ENCODE results near the gene ATXN2. TPM values are rescaled to one million over a fixed set of nuclear protein-coding genes. Genes with fewer than 3 reads are reported as not detected.
A peak's percentile ranks its signal among the peaks of the same experiment; 100 is the strongest.

ATXN2 gene
- total and polyA plus RNA-seq, 2 of the 4 experiments (the other 2 are of a cell fraction), result 12.4 to 66.5 TPM

DNA sequence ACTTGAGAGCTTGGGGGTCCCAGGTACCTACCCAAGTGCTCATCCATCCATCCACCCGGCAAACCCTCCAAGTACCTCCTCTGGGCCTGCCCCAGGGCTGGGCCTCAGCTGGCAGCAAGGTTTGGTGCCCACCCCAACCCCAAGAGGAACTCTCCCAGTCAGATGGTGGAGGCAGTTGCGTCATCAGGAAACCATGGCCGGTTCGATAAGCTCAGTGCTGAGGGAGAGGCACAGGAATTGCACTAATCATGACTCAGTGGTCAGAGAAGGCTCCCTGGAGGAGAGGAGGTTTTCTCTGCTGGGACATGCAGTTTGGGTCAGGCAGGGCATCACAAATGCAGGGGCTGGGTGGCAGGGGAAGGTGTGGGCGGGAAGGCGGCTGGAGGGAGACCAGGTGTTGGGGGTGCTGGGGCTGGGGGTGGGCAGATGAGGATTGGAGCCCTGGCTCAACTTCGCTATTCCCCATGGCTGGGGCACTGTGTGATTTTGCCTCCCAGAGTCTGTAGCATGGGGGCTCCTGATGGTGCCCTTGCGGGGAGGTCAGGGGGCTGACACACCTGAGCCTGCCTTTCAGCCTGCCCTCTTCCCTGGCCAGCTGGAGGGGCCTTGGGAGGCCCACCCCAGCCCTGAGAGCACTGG, 161.2 kb downstream of the ATXN2 start (continued):
- TF ChIP-seq, protein P1, sequence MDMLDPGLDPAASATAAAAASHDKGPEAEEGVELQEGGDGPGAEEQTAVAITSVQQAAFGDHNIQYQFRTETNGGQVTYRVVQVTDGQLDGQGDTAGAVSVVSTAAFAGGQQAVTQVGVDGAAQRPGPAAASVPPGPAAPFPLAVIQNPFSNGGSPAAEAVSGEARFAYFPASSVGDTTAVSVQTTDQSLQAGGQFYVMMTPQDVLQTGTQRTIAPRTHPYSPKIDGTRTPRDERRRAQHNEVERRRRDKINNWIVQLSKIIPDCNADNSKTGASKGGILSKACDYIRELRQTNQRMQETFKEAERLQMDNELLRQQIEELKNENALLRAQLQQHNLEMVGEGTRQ (IDR thresholded peaks at IDR 0.05; ENCODE audit: low read depth, low read length), result peak; percentile 8; the same call in 1 of the 2 replicates
- TF ChIP-seq POLR2A (IDR thresholded peaks at IDR 0.05; ENCODE audit: low read depth, low read length), result no peak
- no peak for TF ChIP-seq SMC3 (IDR thresholded peaks at IDR 0.05; ENCODE audit: low read depth, low read length)

DNA sequence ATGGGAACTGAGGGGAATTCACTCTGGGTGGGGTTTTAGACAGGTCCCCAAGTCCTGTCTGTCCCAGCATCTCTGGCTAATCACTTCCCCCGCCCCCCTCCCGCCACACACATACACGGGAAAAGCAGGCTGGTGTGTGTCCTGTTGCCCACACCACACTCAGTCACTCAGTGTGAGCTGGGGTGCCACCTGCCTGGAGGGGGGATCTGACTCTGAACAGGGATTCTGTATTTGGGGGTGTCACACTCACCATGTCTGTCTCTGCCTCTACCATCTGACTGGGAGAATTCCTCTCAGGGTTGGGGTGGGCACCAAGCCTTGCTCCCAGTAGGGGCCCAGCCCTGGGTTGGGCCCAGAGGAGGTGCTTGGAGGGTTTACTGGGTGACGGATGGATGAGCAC, 162.3 kb downstream of the ATXN2 start:
- CTCF ChIA-PET, result no interaction called here
- H3K27ac ChIP-seq (ENCODE audit: insufficient read depth, low read length), result no peak overlapping the region
- no peak overlapping the region for H2BK20ac ChIP-seq (ENCODE audit: low read depth, low read length)
- H2AFZ ChIP-seq (replicated peaks; ENCODE audit: low read length, poor library complexity), result no peak overlapping the region
- peaks cover 2% of the 10 kb centered on the region for H3K36me3 ChIP-seq (ENCODE audit: control insufficient read depth, insufficient read depth, low read length)
- no peak overlapping the region for H3K4me3 ChIP-seq (ENCODE audit: insufficient read depth, low read depth, low read length)
- in situ Hi-C loops (cut with MboI; ENCODE audit: low sequenced_read_pairs), result no loop called here
- peaks cover 14 to 89% of the 10 kb centered on the region in 2 experiments for H3K79me1 ChIP-seq (ENCODE audit: low read depth in 1 of 2, low read length in 2 of 2)
- no peak overlapping the region for H2BK120ac ChIP-seq (ENCODE audit: low read depth, low read length)
- no CpG with 5 or more reads among the region's 4 CpGs for WGBS, 2 experiments (ENCODE audit: extremely low coverage in 2 of 2, insufficient read length in 1 of 2)
- no peak overlapping the region for H2AK5ac ChIP-seq (ENCODE audit: low read depth, low read length)
- peaks cover 34% of the 10 kb centered on the region for H3K4me1 ChIP-seq (ENCODE audit: control insufficient read depth, insufficient read depth, low read length)
- DNase-seq (no peak), ATAC-seq (ENCODE audit: low read depth) (no peak)
- peaks cover 76% of the 10 kb centered on the region for H4K20me1 ChIP-seq (ENCODE audit: insufficient read depth, low read length)
- BruUV-seq (replicated peaks), result no TSS peak
- H3K18ac ChIP-seq (ENCODE audit: low read depth, low read length), result no peak overlapping the region
- H3K9ac ChIP-seq (ENCODE audit: low read depth, low read length), result no peak overlapping the region
- no peak overlapping the region for H2BK15ac ChIP-seq (ENCODE audit: low read depth, low read length)
- no peak overlapping the region for H4K8ac ChIP-seq (ENCODE audit: low read depth in 2 of 2, low read length in 2 of 2)
- H3K14ac ChIP-seq (replicated peaks; ENCODE audit: low read depth, low read length), result no peak overlapping the region
- no peak overlapping the region for H3K56ac ChIP-seq (ENCODE audit: extremely low read depth, insufficient read depth, low read length)
- peak overlapping the region; percentile 47; the same call in 1 of the 2 replicates for H3K4ac ChIP-seq (ENCODE audit: low read depth, low read length)
- H3K23ac ChIP-seq (ENCODE audit: low read depth, low read length), result no peak overlapping the region
- peaks cover 52% of the 10 kb centered on the region for H3K9me1 ChIP-seq (ENCODE audit: insufficient read depth, low read length)
- peak overlapping the region; percentile 11 for H2AK9ac ChIP-seq (replicated peaks; ENCODE audit: low read depth, low read length, poor library complexity)
- H4K5ac ChIP-seq (ENCODE audit: low read depth, low read length), result no peak overlapping the region
- TF ChIP-seq MAFK (IDR thresholded peaks at IDR 0.05; ENCODE audit: low read depth, low read length) (no peak), CEBPB (IDR thresholded peaks at IDR 0.05; ENCODE audit: low read depth, low read length) (no peak), BHLHE40 (IDR thresholded peaks at IDR 0.05; ENCODE audit: low read depth, low read length) (no peak), MXI1 (IDR thresholded peaks at IDR 0.05; ENCODE audit: borderline replicate concordance, low read depth, low read length) (no peak)
- intact Hi-C loops (cut with micrococcal nuclease), result no loop called here
- dilution Hi-C loops (cut with HindIII; ENCODE audit: low sequenced_read_pairs, unreplicated experiment), result no loop called here
- no peaks in the 10 kb centered on the region for H3K9me3 ChIP-seq (ENCODE audit: control insufficient read depth, insufficient read depth, low read length)
- H3K27me3 ChIP-seq (ENCODE audit: control insufficient read depth, insufficient read depth, low read length), result no peaks in the 10 kb centered on the region
- H3K4me2 ChIP-seq (ENCODE audit: low read depth, low read length), result no peak overlapping the region
- no peak overlapping the region; the same call in 1 of the 2 replicates for H4K91ac ChIP-seq (ENCODE audit: insufficient read depth, low read depth, low read length)
- no peak overlapping the region for H2BK5ac ChIP-seq (ENCODE audit: low read depth, low read length, poor library complexity, severe bottlenecking)
- POLR2A ChIA-PET (ENCODE audit: unreplicated experiment), result no interaction called here
